BLaER1 (cell line): ENCODE measurements around the gene CRTC2.

ENCODE experiments used
- H3K27ac ChIP-seq: shearing (Covaris generic); formaldehyde crosslinking; 2 replicates; pipeline ENCODE4 v1.8.1; 2022
- H3K27me3 ChIP-seq: shearing (Covaris generic); formaldehyde crosslinking; 2 replicates; pipeline ENCODE4 v1.8.1; 2022
- H3K36me3 ChIP-seq: shearing (Covaris generic); formaldehyde crosslinking; 2 replicates; pipeline ENCODE4 v1.8.1; 2022
- H3K4me1 ChIP-seq: shearing (Covaris generic); formaldehyde crosslinking; 2 replicates; pipeline ENCODE4 v1.8.1; 2022
- H3K4me2 ChIP-seq: shearing (Covaris generic); formaldehyde crosslinking; 2 replicates; pipeline ENCODE4 v1.8.1; 2022
- H3K4me3 ChIP-seq: shearing (Covaris generic); formaldehyde crosslinking; 2 replicates; pipeline ENCODE4 v1.8.1; 2022
- H3K9ac ChIP-seq: shearing (Covaris generic); formaldehyde crosslinking; 2 replicates; pipeline ENCODE4 v1.8.1; 2022
- H3K9me3 ChIP-seq: shearing (Covaris generic); formaldehyde crosslinking; 2 replicates; pipeline ENCODE4 v1.8.1; 2022
- H4K20me1 ChIP-seq: shearing (Covaris generic); formaldehyde crosslinking; 2 replicates; pipeline ENCODE4 v1.8.1; 2022
- Cebpa-rat ChIP-seq: shearing (Covaris generic); IDR thresholded peaks from 2 replicates; pipeline ENCODE4 v1.8.1; 2022

Gene CRTC2

GRCh38 chr1:153973525-153973924, 15.1 kb upstream of the CRTC2 start:
- peaks cover 75% of the 10 kb centered on the region for H3K4me1 ChIP-seq
- no peak overlapping the region for H3K9ac ChIP-seq
- no peak overlapping the region for H3K4me2 ChIP-seq
- peaks cover 15% of the 10 kb centered on the region; the same call in 1 of the 2 replicates for H4K20me1 ChIP-seq
- peaks cover 48% of the 10 kb centered on the region for H3K36me3 ChIP-seq
- no peaks in the 10 kb centered on the region for H3K9me3 ChIP-seq
- H3K27ac ChIP-seq = no peak overlapping the region
- H3K27me3 ChIP-seq = no peaks in the 10 kb centered on the region
- no peak for TF ChIP-seq Cebpa-rat
- no peak overlapping the region for H3K4me3 ChIP-seq

GRCh38 chr1:153973071-153973470, 14.7 kb upstream of the CRTC2 start:
- no peak for TF ChIP-seq Cebpa-rat
- Histone ChIP-seq H3K9me3 (no peaks in the 10 kb centered on the region), H3K9ac (no peak overlapping the region), H3K36me3 (peaks cover 48% of the 10 kb centered on the region), H4K20me1 (peaks cover 15% of the 10 kb centered on the region; the same call in 1 of the 2 replicates), H3K27ac (no peak overlapping the region), H3K4me1 (peaks cover 70% of the 10 kb centered on the region), H3K4me3 (no peak overlapping the region), H3K4me2 (no peak overlapping the region), H3K27me3 (no peaks in the 10 kb centered on the region)

DNA sequence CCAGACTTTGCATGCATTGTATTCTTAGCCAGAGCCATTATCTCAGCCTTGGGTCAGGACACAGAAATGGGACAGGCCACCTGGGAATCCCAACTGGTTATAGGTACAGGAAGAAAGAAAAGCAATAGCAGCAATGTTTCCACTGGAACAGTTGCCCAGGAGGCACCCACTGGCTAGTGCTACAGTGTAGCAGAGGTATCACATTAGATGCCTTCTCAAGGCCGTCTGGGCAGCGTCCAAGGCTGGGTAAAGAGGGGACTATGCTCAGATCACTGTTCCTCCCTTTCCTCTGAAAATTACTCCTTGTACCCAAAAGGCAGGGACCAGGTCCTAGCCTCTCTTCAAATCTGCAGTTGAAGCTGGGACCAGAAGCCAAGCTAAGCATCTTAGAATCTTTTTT, 11.9 kb upstream of the CRTC2 start:
- Histone ChIP-seq H3K4me2 (peak overlapping the region; percentile 53), H3K9ac (no peak overlapping the region), H4K20me1 (peaks cover under 1% of the 10 kb centered on the region; the same call in 1 of the 2 replicates), H3K4me3 (no peak overlapping the region), H3K4me1 (peaks cover 67% of the 10 kb centered on the region), H3K36me3 (peaks cover 39% of the 10 kb centered on the region), H3K9me3 (no peaks in the 10 kb centered on the region), H3K27ac (no peak overlapping the region), H3K27me3 (no peaks in the 10 kb centered on the region)
- TF ChIP-seq Cebpa-rat = no peak

DNA sequence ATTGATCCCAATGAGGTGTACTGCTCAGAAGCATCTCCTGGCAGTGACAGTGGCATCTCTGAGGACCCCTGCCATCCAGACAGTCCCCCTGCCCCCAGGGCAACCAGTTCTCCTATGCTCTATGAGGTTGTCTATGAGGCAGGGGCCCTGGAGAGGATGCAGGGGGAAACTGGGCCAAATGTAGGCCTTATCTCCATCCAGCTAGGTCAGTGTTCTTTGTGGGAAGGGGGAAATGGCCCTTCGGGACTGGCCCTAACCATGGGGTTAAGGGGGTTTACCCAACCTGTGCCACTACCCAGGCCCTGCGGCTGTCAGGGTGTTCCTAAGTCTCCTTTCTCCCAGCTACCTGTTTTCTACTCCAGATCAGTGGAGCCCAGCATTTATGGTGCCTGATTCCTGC, 10.6 kb upstream of the CRTC2 start:
- TF ChIP-seq Cebpa-rat = no peak
- H3K9me3 ChIP-seq = no peaks in the 10 kb centered on the region
- H3K4me3 ChIP-seq = peak overlapping the region; percentile 71
- peak overlapping the region; percentile 83 for H3K9ac ChIP-seq
- H3K4me1 ChIP-seq = peaks cover 70% of the 10 kb centered on the region
- no peaks in the 10 kb centered on the region for H3K27me3 ChIP-seq
- no peaks in the 10 kb centered on the region for H4K20me1 ChIP-seq
- H3K36me3 ChIP-seq = peaks cover 26% of the 10 kb centered on the region
- H3K4me2 ChIP-seq = peak overlapping the region; percentile 91
- H3K27ac ChIP-seq = peak overlapping the region; percentile 85

GRCh38 chr1:153968408-153968807, 10.0 kb upstream of the CRTC2 start:
- Histone ChIP-seq H3K4me2 (peak overlapping the region; percentile 91), H3K4me1 (peaks cover 72% of the 10 kb centered on the region), H3K9me3 (no peaks in the 10 kb centered on the region), H3K4me3 (peak overlapping the region; percentile 71), H3K9ac (peak overlapping the region; percentile 83), H3K27ac (peak overlapping the region; percentile 85), H3K36me3 (peaks cover 20% of the 10 kb centered on the region), H3K27me3 (no peaks in the 10 kb centered on the region), H4K20me1 (no peaks in the 10 kb centered on the region)
- no peak for TF ChIP-seq Cebpa-rat

- peak overlapping the region; percentile 85 for H3K27ac ChIP-seq
- H3K4me2 ChIP-seq = peak overlapping the region; percentile 91
- no peaks in the 10 kb centered on the region for H3K9me3 ChIP-seq
- peak overlapping the region; percentile 71 for H3K4me3 ChIP-seq
- no peaks in the 10 kb centered on the region for H3K27me3 ChIP-seq
- H3K9ac ChIP-seq = peak overlapping the region; percentile 83
- no peaks in the 10 kb centered on the region for H4K20me1 ChIP-seq
- peaks cover 69% of the 10 kb centered on the region for H3K4me1 ChIP-seq
- peaks cover 16% of the 10 kb centered on the region for H3K36me3 ChIP-seq
- no peak for TF ChIP-seq Cebpa-rat
Measured at GRCh38 chr1:153968000-153968363, 9.6 kb upstream of the CRTC2 start.

GRCh38 chr1:153967107-153967999, 8.9 kb upstream of the CRTC2 start, which contains the start of gene CREB3L4:
CREB3L4 (plus strand) TSS chr1:153967902; CDS start chr1:153968526, 624 bp downstream.
- Histone ChIP-seq H3K9me3 (no peaks in the 10 kb centered on the region), H3K27ac (peak within 1 kb of the TSS; percentile 90), H3K36me3 (peaks cover 10% of the 10 kb centered on the region), H3K4me1 (peaks cover 69% of the 10 kb centered on the region), H3K4me2 (peak within 1 kb of the TSS; percentile 100), H4K20me1 (no peaks in the 10 kb centered on the region), H3K27me3 (no peaks in the 10 kb centered on the region), H3K9ac (peak within 1 kb of the TSS; percentile 83), H3K4me3 (peak within 1 kb of the TSS; percentile 71)
- no peak for TF ChIP-seq Cebpa-rat

DNA sequence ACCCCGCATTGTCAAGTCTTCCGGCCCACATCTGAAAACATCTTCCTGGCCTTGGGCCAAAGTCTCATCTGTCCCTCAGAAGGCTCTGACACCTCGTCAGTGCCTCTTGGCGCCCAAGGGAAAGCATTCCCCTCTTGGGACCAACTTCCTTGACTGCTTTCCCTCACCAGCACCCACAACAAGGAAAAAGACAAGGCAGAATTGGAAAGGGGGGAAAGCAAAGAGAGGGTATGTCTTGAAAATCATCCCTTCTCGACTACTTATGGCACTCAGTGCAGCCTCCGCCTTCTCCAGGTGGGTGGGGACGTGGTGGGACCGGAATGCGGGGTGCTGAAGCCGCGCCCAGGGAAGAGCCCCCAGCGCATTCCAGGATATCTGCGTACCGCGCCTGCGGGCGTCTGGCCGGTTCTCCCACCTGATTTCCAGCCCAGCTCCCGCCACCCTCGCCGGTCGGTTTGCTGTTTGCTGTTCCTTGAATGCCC, 5.5 kb upstream of the CRTC2 start:
- Histone ChIP-seq H3K4me2 (peak overlapping the region; percentile 100), H3K9me3 (no peaks in the 10 kb centered on the region), H4K20me1 (no peaks in the 10 kb centered on the region), H3K9ac (peak overlapping the region; percentile 89), H3K36me3 (peaks cover 19% of the 10 kb centered on the region), H3K4me1 (peaks cover 72% of the 10 kb centered on the region), H3K27ac (peak overlapping the region; percentile 78), H3K4me3 (peak overlapping the region; percentile 80), H3K27me3 (no peaks in the 10 kb centered on the region)
- no peak for TF ChIP-seq Cebpa-rat

- TF ChIP-seq Cebpa-rat = no peak
- Histone ChIP-seq H3K4me1 (peaks cover 71% of the 10 kb centered on the region), H3K4me2 (peak within 1 kb of the TSS; percentile 100)
Measured at GRCh38 chr1:153963030-153963849, 4.8 kb upstream of the CRTC2 start, which contains the start of gene SLC39A1. SLC39A1 (minus strand) TSS chr1:153963537; CDS start chr1:153962715, 822 bp downstream.

More at GRCh38 chr1:153963030-153963849, 4.8 kb upstream of the CRTC2 start, which contains the start of gene SLC39A1:
- H3K27me3 ChIP-seq = no peaks in the 10 kb centered on the region
- peak within 1 kb of the TSS; percentile 89 for H3K9ac ChIP-seq
- peak within 1 kb of the TSS; percentile 80 for H3K4me3 ChIP-seq
- peaks cover 19% of the 10 kb centered on the region for H3K36me3 ChIP-seq
- H3K27ac ChIP-seq = peak within 1 kb of the TSS; percentile 78
- no peaks in the 10 kb centered on the region for H4K20me1 ChIP-seq
- H3K9me3 ChIP-seq = no peaks in the 10 kb centered on the region
